Smooth muscle cell (in vitro differentiated cells): ENCODE results near the gene PRRT2. TPM values are rescaled to one million over a fixed set of nuclear protein-coding genes. Genes with fewer than 3 reads are reported as not detected.

Experiments
- DNase-seq: peaks from one replicate; lab custom pipeline; 2025; ENCODE audit not compliant: unreplicated experiment; lab: John Stamatoyannopoulos, UW
- H2AFZ ChIP-seq: fragments of 200-600 bp; sonication (generic); 2 replicates; pipeline ENCODE4 v1.6.0; 2016; ENCODE audit warnings: antibody characterized with exemption, low read depth, mild to moderate bottlenecking
- H3F3A ChIP-seq: fragments of 200-600 bp; sonication (generic); 2 replicates; pipeline ENCODE4 v1.6.0; 2017; ENCODE audit warnings: antibody characterized with exemption, low read depth
- H3K27ac ChIP-seq: fragments of 200-600 bp; sonication (generic); 2 replicates; pipeline ENCODE4 v1.5.1; 2016; ENCODE audit warnings: low read depth, mild to moderate bottlenecking
- H3K27me3 ChIP-seq: fragments of 200-600 bp; sonication (generic); 2 replicates; pipeline ENCODE4 v1.6.1; 2016; ENCODE audit warnings: low read depth, mild to moderate bottlenecking
- H3K36me3 ChIP-seq: fragments of 200-600 bp; sonication (generic); 2 replicates; pipeline ENCODE4 v1.5.1; 2016; ENCODE audit warnings: low read depth
- H3K4me1 ChIP-seq: fragments of 200-600 bp; sonication (generic); 2 replicates; pipeline ENCODE4 v1.5.1; 2016; ENCODE audit warnings: low read depth
- H3K4me2 ChIP-seq: fragments of 200-600 bp; sonication (generic); 2 replicates; pipeline ENCODE4 v1.6.0; 2016; ENCODE audit warnings: mild to moderate bottlenecking
- H3K4me3 ChIP-seq: fragments of 200-600 bp; sonication (generic); 2 replicates; pipeline ENCODE4 v1.5.1; 2016; ENCODE audit warnings: mild to moderate bottlenecking
- H3K79me2 ChIP-seq: fragments of 200-600 bp; sonication (generic); 2 replicates; pipeline ENCODE4 v1.6.0; 2016; ENCODE audit warnings: low read depth, mild to moderate bottlenecking
- H3K9ac ChIP-seq: fragments of 200-600 bp; sonication (generic); 2 replicates; pipeline ENCODE4 v1.6.0; 2016; ENCODE audit warnings: low read depth
- H3K9me3 ChIP-seq: fragments of 200-600 bp; sonication (generic); replicated peaks from 2 replicates; pipeline ENCODE4 v1.5.1; 2016; ENCODE audit warnings: low read depth
- H4K20me1 ChIP-seq: fragments of 200-600 bp; sonication (generic); 2 replicates; pipeline ENCODE4 v1.6.0; 2016; ENCODE audit warnings: low read depth
- CTCF ChIP-seq: fragments of 200-600 bp; sonication (generic); IDR thresholded peaks from 2 replicates; pipeline ENCODE4 v1.5.1; 2017; ENCODE audit warnings: borderline replicate concordance, mild to moderate bottlenecking, antibody characterized with exemption; ENCODE audit not compliant: insufficient read depth, poor library complexity, severe bottlenecking
- whole genome bisulfite sequencing: methylation state at CpG from one replicate; pipeline ENCODE4 v1.1.7; 2016; ENCODE audit warnings: low lambda C conversion rate; 5-methylcytosine and 5-hydroxymethylcytosine counted together
- polyA plus RNA-seq: library from polyadenylated mRNA; unstranded; fragments of >200 nt; fragmentation: Nextera tagmentation; extraction: Ambion mirVana; gene quantifications from 2 replicates; pipeline ENCODE4 v1.2.1, GENCODE V29; 2016
- total RNA-seq: library from RNA; depleted of rRNA; stranded (reverse); fragments of >200 nt; gene quantifications from 2 replicates; pipeline ENCODE4 v1.2.3, GENCODE V29; 2014

The PRRT2 gene
- total and polyA plus RNA-seq, 2 experiments from 2014 or later: 12.2 TPM

GRCh38 chr16:29808219-29808900 lies 3.6 kb upstream of the PRRT2 start:
- Histone ChIP-seq H3K4me2 (peak overlapping the region; percentile 84), H3K79me2 (peaks cover 29% of the 10 kb centered on the region), H3K27ac (peak overlapping the region; percentile 95), H3K27me3 (no peaks in the 10 kb centered on the region), H3K9ac (peak overlapping the region; percentile 63), H3F3A (peaks cover 35% of the 10 kb centered on the region), H3K9me3 (no peaks in the 10 kb centered on the region), H2AFZ (no peak overlapping the region), H3K36me3 (no peaks in the 10 kb centered on the region), H3K4me1 (peaks cover 41% of the 10 kb centered on the region), H3K4me3 (peak overlapping the region; percentile 47), H4K20me1 (peaks cover 28% of the 10 kb centered on the region)
- 49% methylated on average over 22 of the region's 25 CpGs for WGBS
- no peak for TF ChIP-seq CTCF
- no peak for DNase-seq

GRCh38 chr16:29809031-29809747 lies 2.8 kb upstream of the PRRT2 start:
- no peak overlapping the region for H3K4me3 ChIP-seq
- H3K79me2 ChIP-seq: peaks cover 37% of the 10 kb centered on the region
- no peaks in the 10 kb centered on the region for H3K9me3 ChIP-seq
- H3K4me1 ChIP-seq: peaks cover 42% of the 10 kb centered on the region
- H4K20me1 ChIP-seq: peaks cover 28% of the 10 kb centered on the region
- H3K27ac ChIP-seq: peak overlapping the region; percentile 95
- TF ChIP-seq CTCF: no peak
- H3K9ac ChIP-seq: peak overlapping the region; percentile 63
- WGBS: 86% methylated on average over 21 of the region's 31 CpGs
- H3K4me2 ChIP-seq: peak overlapping the region; percentile 84
- H3F3A ChIP-seq: peaks cover 28% of the 10 kb centered on the region
- no peak for DNase-seq
- H2AFZ ChIP-seq: no peak overlapping the region
- no peaks in the 10 kb centered on the region for H3K27me3 ChIP-seq
- no peaks in the 10 kb centered on the region for H3K36me3 ChIP-seq

GRCh38 chr16:29809850-29810698 lies 1.9 kb upstream of the PRRT2 start:
- no peaks in the 10 kb centered on the region for H3K27me3 ChIP-seq
- WGBS: 57% methylated on average over 22 of the region's 23 CpGs
- TF ChIP-seq CTCF: no peak
- peaks cover 41% of the 10 kb centered on the region for H3K4me1 ChIP-seq
- H2AFZ ChIP-seq: no peak overlapping the region
- no peaks in the 10 kb centered on the region for H3K36me3 ChIP-seq
- no peak overlapping the region for H3K9ac ChIP-seq
- H3F3A ChIP-seq: peaks cover 25% of the 10 kb centered on the region
- peaks cover 39% of the 10 kb centered on the region for H3K79me2 ChIP-seq
- no peak overlapping the region for H3K4me3 ChIP-seq
- H3K27ac ChIP-seq: peak overlapping the region; percentile 95
- no peaks in the 10 kb centered on the region for H3K9me3 ChIP-seq
- H4K20me1 ChIP-seq: peaks cover 28% of the 10 kb centered on the region
- DNase-seq: no peak
- H3K4me2 ChIP-seq: peak overlapping the region; percentile 84
